Naive thymus-derived CD4-positive, alpha-beta T cell (primary cell): ENCODE measurements around the gene LTO1. TPM values are rescaled to one million over a fixed set of nuclear protein-coding genes. Genes with fewer than 3 reads are reported as not detected.
"Not testable (repeated sequence)": the region's sequence is repeated elsewhere in the genome, so short reads cannot be mapped to it uniquely, and the experiment has no call there.

ENCODE experiments used
- ATAC-seq: fragments of 150-1000 bp; cut with Tn5 transposase; 2 replicates; pipeline ENCODE4 v1.10.0; 2021; ENCODE audit warnings: mild to moderate bottlenecking, moderate library complexity
- CTCF ChIA-PET: fragments of 350-600 bp; sonication (Branson Sonifier 250); formaldehyde crosslinking; loops from one replicate; lab custom pipeline; 2021; ENCODE audit warnings: antibody characterized with exemption; lab: Charles Lee
- POLR2A ChIA-PET: fragments of 350-600 bp; sonication (Branson Sonifier 250); formaldehyde crosslinking; loops from one replicate; lab custom pipeline; 2021; ENCODE audit warnings: antibody characterized with exemption, inconsistent platforms; lab: Charles Lee
- DNase-seq, 9 donors: peaks; one replicate each; pipeline versions ENCODE4 v3.0.0 to v3.0.0-alpha.2; 2020 to 2022; ENCODE audit warnings: mixed read lengths in 1 of 9
- H3K27ac ChIP-seq: one replicate; pipeline ENCODE4 v1.7.0; 2013; ENCODE audit warnings: mild to moderate bottlenecking, low read depth, low read length, moderate library complexity
- H3K27me3 ChIP-seq, 2 donors: one replicate each; pipeline ENCODE4 v1.7.0; 2013; ENCODE audit warnings: low read length in 2 of 2, mild to moderate bottlenecking in 2 of 2, moderate library complexity in 2 of 2; ENCODE audit not compliant: control insufficient read depth in 2 of 2, insufficient read depth in 2 of 2
- H3K36me3 ChIP-seq, 3 experiments: 1 replicate in 2 of 3; 2 replicates in 1 of 3; pipeline ENCODE4 v1.7.0; 2013; ENCODE audit warnings: low read length in 3 of 3, mild to moderate bottlenecking in 3 of 3, moderate library complexity in 1 of 3; ENCODE audit not compliant: insufficient read depth in 3 of 3, control insufficient read depth in 2 of 3
- H3K4me1 ChIP-seq, 2 donors: one replicate each; pipeline ENCODE4 v1.7.0; 2013; ENCODE audit warnings: low read length in 2 of 2, mild to moderate bottlenecking in 2 of 2, moderate library complexity in 1 of 2; ENCODE audit not compliant: control insufficient read depth in 2 of 2, insufficient read depth in 2 of 2
- H3K4me3 ChIP-seq: 2 replicates; pipeline ENCODE4 v1.7.0; 2013; ENCODE audit warnings: mild to moderate bottlenecking, low read length
- H3K9me3 ChIP-seq, 3 experiments: 1 replicate in 2 of 3; 2 replicates in 1 of 3; pipeline ENCODE4 v1.7.0; 2013; ENCODE audit warnings: low read length in 3 of 3; ENCODE audit not compliant: control insufficient read depth in 2 of 3
- H3K27ac Mint-ChIP-seq, 9 donors: one replicate each; pipeline ENCODE4 v1.8.0; 2020 to 2022; ENCODE audit warnings: mixed read lengths in 9 of 9, mild to moderate bottlenecking in 8 of 9, moderate library complexity in 5 of 9, inconsistent platforms in 2 of 9
- H3K27me3 Mint-ChIP-seq, 5 donors: one replicate each; pipeline ENCODE4 v1.8.0; 2021 to 2022; ENCODE audit warnings: mixed read lengths in 5 of 5, mild to moderate bottlenecking in 1 of 5
- H3K36me3 Mint-ChIP-seq, 5 donors: one replicate each; pipeline ENCODE4 v1.8.0; 2020 to 2022; ENCODE audit warnings: mixed read lengths in 5 of 5, mild to moderate bottlenecking in 3 of 5, inconsistent platforms in 1 of 5
- H3K4me1 Mint-ChIP-seq, 7 donors: one replicate each; pipeline ENCODE4 v1.8.0; 2020 to 2022; ENCODE audit warnings: mixed read lengths in 7 of 7, mild to moderate bottlenecking in 3 of 7, inconsistent platforms in 1 of 7
- H3K4me3 Mint-ChIP-seq, 10 donors: one replicate each; pipeline ENCODE4 v1.8.0; 2020 to 2022; ENCODE audit warnings: mild to moderate bottlenecking in 10 of 10, mixed read lengths in 10 of 10, moderate library complexity in 6 of 10, inconsistent platforms in 2 of 10
- H3K9me3 Mint-ChIP-seq, 11 donors: one replicate each; pipeline ENCODE4 v1.8.0; 2020 to 2022; ENCODE audit warnings: mixed read lengths in 11 of 11, mild to moderate bottlenecking in 4 of 11, inconsistent platforms in 1 of 11, moderate library complexity in 1 of 11
- intact Hi-C, 2 donors: fragments of 100-400 bp; cut with micrococcal nuclease; formaldehyde crosslinking; loops; one replicate each; pipeline ENCODE4 v1.15.1; 2023
- polyA plus RNA-seq, 2 donors: library from polyadenylated mRNA; unstranded; fragments of 300-500 nt; fragmentation: Illumina TruSeq; gene quantifications; one replicate each; pipeline ENCODE4 v1.2.3, GENCODE V29; 2021
- total RNA-seq, 6 experiments: library from RNA in 5 of 6; stranded (reverse) in 5 of 6; gene quantifications; 1 replicate in 5 of 6; 2 replicates in 1 of 6; pipeline ENCODE4 v1.2.3 and lab custom pipeline; 2021 to 2026

Gene LTO1
- total and polyA plus RNA-seq, 7 experiments from 2014 or later = 19.1 to 75.6 (median 33.4) TPM

- Histone ChIP-seq H3K27ac (no peak overlapping the region), H3K4me3 (no peak overlapping the region), H3K27me3 (no peaks in the 10 kb centered on the region), H3K9me3 (peaks cover 0 to 5% (median 0%) of the 10 kb centered on the region in 3 experiments), H3K4me1 (no peaks in the 10 kb centered on the region), H3K36me3 (no peaks in the 10 kb centered on the region)
- ATAC-seq = no peak
- Mint-ChIP-seq H3K4me1 (no peaks in the 10 kb centered on the region), H3K27ac (no peak overlapping the region), H3K36me3 (peaks cover 0 to 8% (median 0%) of the 10 kb centered on the region in 5 donors), H3K27me3 (peaks cover 15 to 24% (median 24%) of the 10 kb centered on the region in 5 donors), H3K4me3 (no peak overlapping the region), H3K9me3 (peaks cover 3 to 15% (median 7%) of the 10 kb centered on the region in 11 donors)
- ChIA-PET POLR2A (no interaction called here), CTCF (no interaction called here)
- intact Hi-C loops = no loop called here
- no peak for DNase-seq
Observed at GRCh38 chr11:69625476-69625875, 49.7 kb downstream of the LTO1 start.

- H3K9me3 ChIP-seq = no peaks in the 10 kb centered on the region
- Mint-ChIP-seq H3K9me3 (peaks cover 0 to 6% (median 2%) of the 10 kb centered on the region in 11 donors), H3K27me3 (peaks cover 13 to 28% (median 17%) of the 10 kb centered on the region in 5 donors), H3K4me3 (no peak overlapping the region), H3K4me1 (no peaks in the 10 kb centered on the region), H3K27ac (no peak overlapping the region), H3K36me3 (peaks cover 0 to 3% (median 0%) of the 10 kb centered on the region in 5 donors)
- H3K27ac ChIP-seq = no peak overlapping the region
- no peaks in the 10 kb centered on the region for H3K27me3 ChIP-seq
- POLR2A ChIA-PET = no interaction called here
- CTCF ChIA-PET = no interaction called here
- H3K4me1 ChIP-seq = no peaks in the 10 kb centered on the region
- no peak for ATAC-seq
- intact Hi-C loops = no loop called here
- no peaks in the 10 kb centered on the region for H3K36me3 ChIP-seq
- no peak overlapping the region for H3K4me3 ChIP-seq
- DNase-seq = no peak
Observed at GRCh38 chr11:69624293-69624692, 50.9 kb downstream of the LTO1 start.

DNA sequence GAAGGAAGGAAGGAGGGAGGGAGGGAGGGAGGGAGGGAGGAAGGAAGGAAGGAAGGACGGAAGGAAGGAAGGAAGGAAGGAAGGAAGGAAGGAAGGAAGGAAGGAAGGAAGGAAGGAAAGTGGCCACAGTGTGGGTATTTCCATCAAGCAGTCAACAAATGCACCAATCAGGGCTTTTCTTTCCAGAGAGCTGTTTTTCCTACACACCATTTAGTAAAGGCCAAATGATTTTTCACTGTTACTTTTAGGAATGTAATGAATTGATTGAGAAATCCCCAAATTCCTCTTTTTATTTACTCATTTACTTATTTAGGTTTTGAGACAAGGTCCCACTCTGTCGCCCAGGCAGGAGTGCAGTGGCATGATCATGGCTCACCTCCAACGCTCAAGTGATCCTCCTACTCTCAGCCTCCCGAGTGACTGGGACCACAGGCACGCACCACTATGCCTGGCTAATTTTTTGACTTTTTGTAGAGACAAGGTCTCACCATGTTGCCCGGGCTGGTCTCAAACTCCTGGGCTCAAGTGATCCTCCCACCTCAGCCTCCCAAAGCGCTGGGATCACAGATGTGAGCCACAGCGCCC lies 53.0 kb downstream of the LTO1 start:
- H3K9me3 ChIP-seq, H3K27ac Mint-ChIP-seq, H3K27ac ChIP-seq, ATAC-seq, POLR2A ChIA-PET, intact Hi-C loops, H3K4me1 Mint-ChIP-seq, H3K4me3 Mint-ChIP-seq, H3K4me1 ChIP-seq, H3K9me3 Mint-ChIP-seq, H3K36me3 ChIP-seq, DNase-seq, H3K4me3 ChIP-seq, H3K27me3 ChIP-seq, H3K36me3 Mint-ChIP-seq: not testable (repeated sequence)
- CTCF ChIA-PET = interaction anchor here (0.7 kb wide), 1 partner anchor 1056 kb away, joined by 3 read pairs; no protein-coding TSS in a partner anchor
- peaks cover 15 to 32% (median 22%) of the 10 kb centered on the region in 5 donors for H3K27me3 Mint-ChIP-seq

GRCh38 chr11:69620683-69621290 lies 54.4 kb downstream of the LTO1 start:
- H3K27me3 ChIP-seq = no peaks in the 10 kb centered on the region
- ChIA-PET CTCF (no interaction called here), POLR2A (no interaction called here)
- intact Hi-C loops = no loop called here
- ATAC-seq (no peak), DNase-seq (no peak)
- Mint-ChIP-seq H3K4me1 (no peaks in the 10 kb centered on the region), H3K9me3 (no peaks in the 10 kb centered on the region), H3K27ac (no peak overlapping the region), H3K36me3 (no peaks in the 10 kb centered on the region), H3K27me3 (peaks cover 11 to 26% (median 18%) of the 10 kb centered on the region in 5 donors), H3K4me3 (no peak overlapping the region)
- H3K27ac ChIP-seq = no peak overlapping the region
- no peaks in the 10 kb centered on the region for H3K9me3 ChIP-seq
- no peaks in the 10 kb centered on the region for H3K36me3 ChIP-seq
- H3K4me3 ChIP-seq = no peak overlapping the region
- H3K4me1 ChIP-seq = no peaks in the 10 kb centered on the region

DNA sequence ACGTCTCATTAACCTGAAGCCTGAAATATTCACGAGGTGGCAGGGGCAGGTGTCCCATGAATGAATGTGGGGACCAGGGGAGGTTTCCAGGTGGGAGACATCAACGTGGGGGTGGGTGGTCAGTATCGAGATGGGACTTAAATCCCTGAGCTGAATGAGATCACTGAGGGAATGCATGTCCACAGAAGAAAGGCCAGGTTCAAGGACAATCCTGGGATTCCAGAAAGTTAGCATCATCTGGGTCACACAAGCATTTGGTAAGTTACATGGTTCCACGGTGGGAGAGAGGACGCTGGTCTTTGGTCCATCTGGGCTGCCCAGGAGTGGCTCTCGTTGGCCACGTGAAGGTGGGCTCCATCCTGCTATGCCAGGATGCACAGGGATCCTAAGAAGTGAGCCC lies 56.9 kb downstream of the LTO1 start:
- Histone ChIP-seq H3K27me3 (no peaks in the 10 kb centered on the region), H3K4me1 (no peaks in the 10 kb centered on the region), H3K9me3 (no peaks in the 10 kb centered on the region), H3K4me3 (no peak overlapping the region), H3K36me3 (no peaks in the 10 kb centered on the region), H3K27ac (no peak overlapping the region)
- Mint-ChIP-seq H3K9me3 (no peaks in the 10 kb centered on the region), H3K4me3 (no peak overlapping the region), H3K27ac (no peak overlapping the region), H3K4me1 (no peaks in the 10 kb centered on the region), H3K36me3 (no peaks in the 10 kb centered on the region), H3K27me3 (peaks cover 3 to 22% (median 8%) of the 10 kb centered on the region in 5 donors)
- no peak for ATAC-seq
- no peak for DNase-seq
- intact Hi-C loops = no loop called here
- POLR2A ChIA-PET = no interaction called here
- CTCF ChIA-PET = no interaction called here

DNA sequence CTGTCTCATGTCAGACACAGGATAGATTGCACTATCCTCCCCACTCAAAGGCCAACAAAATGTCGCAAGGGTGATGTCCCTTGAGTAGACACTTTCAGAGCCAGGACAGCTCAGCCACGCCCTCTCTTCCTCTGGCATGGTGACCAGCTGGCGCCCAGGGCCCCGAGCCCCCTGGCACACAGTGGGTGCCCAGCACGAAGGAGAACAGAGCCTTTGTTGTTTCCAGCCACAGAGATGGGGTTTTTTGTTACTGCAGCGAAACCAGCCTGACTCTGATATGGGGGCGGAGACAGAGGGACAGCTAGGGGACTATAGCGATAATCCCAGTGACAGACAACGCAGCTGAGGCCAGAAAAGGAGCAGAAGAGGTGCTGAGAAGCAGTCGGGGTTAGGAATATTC lies 57.5 kb downstream of the LTO1 start:
- H3K27ac Mint-ChIP-seq = no peak overlapping the region
- ChIA-PET CTCF (no interaction called here), POLR2A (no interaction called here)

DNA sequence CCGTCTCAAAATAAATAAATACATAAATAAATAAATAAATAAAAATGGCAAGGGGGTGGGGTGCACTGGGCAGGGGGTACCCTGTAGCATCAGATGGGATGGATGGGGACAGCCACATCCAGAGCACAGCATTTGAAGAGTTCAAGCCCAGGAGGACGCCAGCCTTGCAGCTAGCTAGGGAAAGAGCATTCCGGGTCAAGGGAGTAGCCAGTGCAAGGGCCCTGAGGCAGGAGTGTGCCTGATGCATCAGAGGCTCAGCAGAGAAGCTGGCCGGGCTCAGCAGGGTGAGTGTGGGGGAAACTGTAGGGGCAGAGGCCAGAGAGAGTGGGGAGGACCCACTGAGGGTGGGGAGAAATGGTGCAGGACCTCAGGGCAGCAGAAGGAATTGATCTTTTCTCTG lies 57.9 kb downstream of the LTO1 start:
- no peaks in the 10 kb centered on the region for H3K9me3 ChIP-seq
- DNase-seq (no peak), ATAC-seq (no peak)
- Mint-ChIP-seq H3K36me3 (no peaks in the 10 kb centered on the region), H3K27ac (no peak overlapping the region), H3K4me3 (no peak overlapping the region), H3K27me3 (peaks cover 3 to 22% (median 8%) of the 10 kb centered on the region in 5 donors), H3K9me3 (no peaks in the 10 kb centered on the region), H3K4me1 (no peaks in the 10 kb centered on the region)
- ChIA-PET CTCF (no interaction called here), POLR2A (no interaction called here)
- no peak overlapping the region for H3K27ac ChIP-seq
- no peaks in the 10 kb centered on the region for H3K27me3 ChIP-seq
- H3K4me3 ChIP-seq = no peak overlapping the region
- intact Hi-C loops = no loop called here
- H3K36me3 ChIP-seq = no peaks in the 10 kb centered on the region
- H3K4me1 ChIP-seq = no peaks in the 10 kb centered on the region

More for the DNA sequence above, 57.5 kb downstream of the LTO1 start:
- Mint-ChIP-seq H3K9me3 (no peaks in the 10 kb centered on the region), H3K27me3 (peaks cover 3 to 22% (median 8%) of the 10 kb centered on the region in 5 donors), H3K36me3 (no peaks in the 10 kb centered on the region), H3K4me1 (no peaks in the 10 kb centered on the region), H3K4me3 (no peak overlapping the region)
- H3K4me3 ChIP-seq = no peak overlapping the region
- no peaks in the 10 kb centered on the region for H3K36me3 ChIP-seq
- H3K4me1 ChIP-seq = no peaks in the 10 kb centered on the region
- H3K9me3 ChIP-seq = no peaks in the 10 kb centered on the region
- ATAC-seq (no peak), DNase-seq (no peak)
- no peak overlapping the region for H3K27ac ChIP-seq
- H3K27me3 ChIP-seq = no peaks in the 10 kb centered on the region
- intact Hi-C loops = no loop called here
